Right lobe of liver (tissue), 4 donors: ENCODE results near the gene COL18A1.

Experiments
- POLR2A ChIP-seq: fragments of 450-650 bp; IDR thresholded peaks from one replicate; pipeline ENCODE4 v1.6.1; 2017; ENCODE audit warnings: antibody characterized with exemption, mild to moderate bottlenecking
- TF ChIP-seq, protein P1 (sequence below), 4 donors: fragments of 200-600 bp in 3 of 4; fragments of 450-650 bp in 1 of 4; IDR thresholded peaks; one replicate each; pipeline versions ENCODE4 v1.5.1 to v1.8.0; 2016 to 2022; ENCODE audit warnings: antibody characterized with exemption in 4 of 4, mild to moderate bottlenecking in 2 of 4
- donor health status: DM: no; HTN: no; CAD: no.
- donor health status: DM: no; HTN: no; CAD: no.
- donor health status: DM: no; HTN: yes; CAD: no.

DNA sequence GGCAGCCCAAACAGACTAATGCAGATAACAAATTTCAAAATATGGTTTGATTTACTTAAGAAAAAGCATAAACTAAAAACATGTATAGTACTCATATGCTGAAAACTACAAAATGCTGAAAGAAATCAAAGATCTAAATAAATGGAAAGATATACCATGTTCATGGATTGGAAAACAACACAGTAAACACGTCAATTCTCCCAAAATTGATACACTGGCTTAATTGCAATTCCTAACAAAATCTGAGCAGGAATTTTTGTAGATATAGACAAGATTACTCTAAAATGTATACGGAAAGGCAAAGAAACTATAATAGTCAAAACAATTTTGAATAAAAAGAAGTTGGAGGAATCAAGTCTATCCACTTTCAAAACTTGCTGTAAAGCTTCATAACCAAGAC, 116.3 kb downstream of the COL18A1 start:
- TF ChIP-seq, protein P1, sequence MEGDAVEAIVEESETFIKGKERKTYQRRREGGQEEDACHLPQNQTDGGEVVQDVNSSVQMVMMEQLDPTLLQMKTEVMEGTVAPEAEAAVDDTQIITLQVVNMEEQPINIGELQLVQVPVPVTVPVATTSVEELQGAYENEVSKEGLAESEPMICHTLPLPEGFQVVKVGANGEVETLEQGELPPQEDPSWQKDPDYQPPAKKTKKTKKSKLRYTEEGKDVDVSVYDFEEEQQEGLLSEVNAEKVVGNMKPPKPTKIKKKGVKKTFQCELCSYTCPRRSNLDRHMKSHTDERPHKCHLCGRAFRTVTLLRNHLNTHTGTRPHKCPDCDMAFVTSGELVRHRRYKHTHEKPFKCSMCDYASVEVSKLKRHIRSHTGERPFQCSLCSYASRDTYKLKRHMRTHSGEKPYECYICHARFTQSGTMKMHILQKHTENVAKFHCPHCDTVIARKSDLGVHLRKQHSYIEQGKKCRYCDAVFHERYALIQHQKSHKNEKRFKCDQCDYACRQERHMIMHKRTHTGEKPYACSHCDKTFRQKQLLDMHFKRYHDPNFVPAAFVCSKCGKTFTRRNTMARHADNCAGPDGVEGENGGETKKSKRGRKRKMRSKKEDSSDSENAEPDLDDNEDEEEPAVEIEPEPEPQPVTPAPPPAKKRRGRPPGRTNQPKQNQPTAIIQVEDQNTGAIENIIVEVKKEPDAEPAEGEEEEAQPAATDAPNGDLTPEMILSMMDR (IDR thresholded peaks at IDR 0.05), result no peak
- no peak for TF ChIP-seq POLR2A
